ENCODE measurements around the gene ZNF541. TPM values are rescaled to one million over a fixed set of nuclear protein-coding genes. Genes with fewer than 3 reads are reported as not detected.

ZNF541 gene
- total RNA-seq, 1 donor from 2014 or later, result 0.71 TPM

GRCh38 chr19:47526798-47527197 lies 46.1 kb downstream of the ZNF541 start:
- no peak for DNase-seq (ENCODE audit: low spot score)
- ATAC-seq, result no peak
- intact Hi-C loops (cut with DNase I), result loop anchor here (10.0 kb wide), 1 partner anchor 168 kb away; no protein-coding TSS in a partner anchor

GRCh38 chr19:47523473-47523872 lies 49.5 kb downstream of the ZNF541 start:
- DNase-seq (ENCODE audit: low spot score), result no peak
- no peak for ATAC-seq
- intact Hi-C loops (cut with DNase I), result loop anchor here (10.0 kb wide), 1 partner anchor 171 kb away; no protein-coding TSS in a partner anchor

Other genes starting within 250 kb of the ZNF541 start
- gene C5AR2, start 241.0 kb downstream of the ZNF541 start, total RNA-seq, result 6.1 TPM
- gene DHX34, start 223.8 kb downstream of the ZNF541 start, total RNA-seq, result 15.2 TPM
- gene MEIS3, start 153.6 kb downstream of the ZNF541 start, total RNA-seq, result 6.6 TPM
- gene SLC8A2, start 101.3 kb downstream of the ZNF541 start, total RNA-seq, result not detected
- gene KPTN, start 88.9 kb downstream of the ZNF541 start, total RNA-seq, result 6.3 TPM
- 91.7 TPM for gene NAPA, start 58.1 kb downstream of the ZNF541 start, total RNA-seq
- gene BICRA, start 36.0 kb upstream of the ZNF541 start, total RNA-seq, result 23.9 TPM
- 153 TPM for gene EHD2, start 140.3 kb upstream of the ZNF541 start, total RNA-seq
- 297 TPM for gene NOP53, start 172.4 kb upstream of the ZNF541 start, total RNA-seq
- 306 TPM for gene SELENOW, start 205.6 kb upstream of the ZNF541 start, total RNA-seq
- not detected for gene TPRX1, start 231.4 kb upstream of the ZNF541 start, total RNA-seq
- 0.09 TPM for gene CRX, start 248.8 kb upstream of the ZNF541 start, total RNA-seq